D341Med (cell line): Measurements from ENCODE around the gene C16orf95.

Experiments
- DNase-seq: peaks from one replicate; pipeline ENCODE4 v3.0.0; 2012; ENCODE audit warnings: low spot score

Gene C16orf95

DNA sequence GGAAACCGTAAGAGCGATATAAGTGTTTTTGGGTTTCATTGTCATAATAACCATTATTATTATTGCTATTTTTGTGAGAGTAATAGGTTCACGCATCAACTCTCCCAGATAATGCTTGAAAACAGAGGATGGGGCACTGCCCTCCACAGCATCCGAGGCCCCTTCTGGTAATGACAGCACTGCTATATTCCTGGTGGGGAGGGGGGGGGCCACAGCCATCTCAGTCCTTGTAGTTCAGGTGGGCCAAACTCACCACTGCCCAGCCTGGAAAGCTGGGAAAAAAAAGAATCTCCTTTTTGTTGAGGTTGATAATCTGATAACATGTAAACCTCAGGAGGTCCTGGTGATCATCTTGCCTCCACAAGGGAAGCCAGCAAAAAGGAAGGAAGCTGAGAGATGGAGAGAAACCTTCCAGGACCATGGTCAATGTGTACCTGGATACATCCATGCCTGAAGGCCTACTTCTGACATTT lies 706 bp downstream of the C16orf95 start:
- DNase-seq = no peak

DNA sequence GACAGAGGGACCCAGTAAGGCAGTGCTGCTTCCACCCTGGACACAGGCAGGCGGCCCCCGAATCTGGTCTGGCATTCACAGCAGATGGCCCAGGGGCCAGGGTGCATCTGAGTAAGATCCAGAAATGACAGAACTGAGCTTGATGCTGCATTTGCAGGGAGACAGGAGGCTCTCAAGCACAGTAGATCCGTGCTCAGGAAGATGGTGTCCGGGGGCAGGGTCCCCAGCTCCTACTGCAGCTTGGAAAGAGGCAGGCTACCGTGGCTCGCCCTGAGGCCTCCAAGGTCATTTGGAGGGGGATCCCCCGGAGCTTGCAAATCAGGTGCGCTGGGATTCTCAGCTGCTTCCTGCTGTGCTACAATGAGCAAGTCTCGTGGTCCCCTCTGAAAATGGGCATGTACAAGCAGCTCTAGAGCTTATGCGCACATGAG lies 2.2 kb downstream of the C16orf95 start:
- no peak for DNase-seq

DNA sequence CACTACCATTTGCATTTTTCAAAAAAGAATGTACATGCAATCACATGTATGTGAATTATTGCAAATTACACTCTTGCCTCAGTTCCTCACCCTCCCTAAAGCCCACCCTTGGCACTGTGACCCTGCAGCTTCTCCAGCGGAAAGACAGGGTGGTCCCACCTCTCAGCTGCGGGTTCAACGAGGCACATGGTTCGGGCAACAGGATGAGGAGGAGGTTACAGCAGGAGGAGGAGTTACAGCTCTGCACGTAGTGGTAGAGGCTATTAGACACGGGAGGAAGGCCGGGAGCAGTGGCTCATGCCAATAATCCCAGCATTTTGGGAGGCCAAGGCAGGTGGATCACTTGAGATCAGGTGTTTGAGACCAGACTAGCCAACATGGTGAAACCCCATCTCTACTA lies 5.2 kb downstream of the C16orf95 start:
- no peak for DNase-seq

DNA sequence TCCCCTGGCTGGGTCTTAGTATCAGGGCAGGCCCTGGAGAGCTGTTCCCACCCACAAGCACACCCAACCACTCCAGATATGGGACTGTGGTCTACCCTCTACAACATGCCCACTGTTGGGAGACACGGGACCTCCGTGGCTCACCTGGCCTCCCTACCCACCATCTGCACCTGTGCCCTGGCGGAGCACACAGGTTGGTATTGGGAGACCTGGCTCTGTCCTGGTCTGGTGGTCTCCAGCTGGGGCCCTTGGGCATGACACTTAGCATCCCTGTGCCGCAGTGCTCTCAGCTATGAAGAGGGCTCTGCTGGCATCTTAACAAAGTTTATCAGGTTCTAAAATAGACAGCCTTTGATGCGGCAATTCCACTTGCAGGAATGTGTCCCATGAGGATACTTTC lies 5.8 kb downstream of the C16orf95 start:
- DNase-seq = no peak

DNA sequence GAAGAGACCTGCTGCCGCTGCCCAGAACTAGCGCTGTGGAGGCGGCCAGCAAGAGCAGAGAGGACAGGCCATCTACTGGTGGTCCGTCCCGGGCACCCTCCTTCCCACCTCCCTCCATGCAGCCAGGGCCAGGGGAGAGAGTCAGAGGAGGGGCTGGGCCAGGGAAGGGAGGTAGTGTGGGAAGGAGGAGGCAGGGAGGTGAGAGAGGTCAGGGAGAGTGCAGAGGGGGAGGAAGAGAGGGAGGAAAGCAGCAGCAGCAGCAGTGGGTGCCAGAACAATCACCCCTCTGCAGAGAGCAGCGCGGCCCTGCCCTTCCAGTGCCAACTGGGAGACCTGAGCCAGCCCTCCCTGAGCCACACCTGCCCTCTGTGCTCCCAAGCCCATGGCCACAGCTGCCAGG lies 6.6 kb downstream of the C16orf95 start:
- DNase-seq = no peak

DNA sequence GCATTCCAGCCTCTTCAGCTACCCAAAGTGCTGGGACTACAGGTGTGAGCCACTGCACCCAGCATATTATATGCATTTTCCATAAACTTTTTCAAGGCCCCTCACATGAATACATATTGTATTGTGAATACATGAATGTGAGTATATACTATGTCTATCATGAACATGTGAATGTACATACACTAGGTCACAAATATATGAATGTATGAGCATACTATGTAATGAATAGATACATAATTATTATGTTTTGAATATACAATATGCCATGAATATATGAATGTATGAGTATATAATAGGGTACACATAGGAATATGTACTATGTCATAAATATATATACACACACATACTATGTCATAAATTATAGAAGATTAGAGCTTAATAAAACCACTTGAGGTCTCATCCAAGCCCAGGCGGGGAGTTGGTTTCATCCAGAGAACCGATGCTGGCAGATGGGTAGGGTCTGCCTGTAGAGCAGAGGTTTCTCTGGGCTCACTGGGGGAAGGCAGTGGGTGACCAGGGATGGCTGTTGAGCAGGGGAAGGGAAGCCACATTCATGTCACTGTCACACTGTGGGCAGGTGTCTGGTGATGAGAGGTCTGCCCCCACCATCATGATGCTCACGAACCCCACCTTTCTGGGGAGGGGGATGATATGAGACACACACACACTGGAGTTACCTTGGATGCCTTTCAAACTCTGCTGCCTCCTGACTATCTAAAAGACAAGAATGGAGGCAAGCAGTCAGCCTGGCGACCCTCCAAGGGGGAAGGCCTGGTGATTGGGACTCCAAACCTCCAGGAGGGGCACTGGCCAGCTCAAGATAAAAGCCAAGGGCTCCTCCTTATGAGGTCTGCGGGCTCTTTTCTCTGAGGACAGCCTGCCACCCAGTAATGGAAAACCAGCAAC lies 7.3 kb downstream of the C16orf95 start:
- DNase-seq = no peak

DNA sequence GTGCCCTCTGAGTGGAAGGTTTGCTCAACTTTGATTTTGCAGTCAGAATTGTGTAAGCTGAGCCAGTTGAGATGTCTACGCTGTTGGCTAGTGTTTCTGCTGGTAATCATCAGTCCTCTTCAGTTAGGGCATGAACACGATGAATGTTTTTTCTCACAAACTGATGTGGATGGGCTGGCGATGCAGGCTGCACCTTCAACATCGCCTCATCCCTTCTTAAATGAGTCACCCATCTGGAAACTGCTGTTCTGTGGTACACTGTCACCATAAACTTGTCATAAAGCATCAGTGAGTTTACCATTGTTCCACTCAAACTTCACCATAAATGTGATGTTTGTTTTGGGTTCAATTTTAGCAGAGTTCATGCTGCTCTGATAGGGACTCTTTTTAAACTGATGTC lies 8.4 kb downstream of the C16orf95 start:
- DNase-seq = no peak

DNA sequence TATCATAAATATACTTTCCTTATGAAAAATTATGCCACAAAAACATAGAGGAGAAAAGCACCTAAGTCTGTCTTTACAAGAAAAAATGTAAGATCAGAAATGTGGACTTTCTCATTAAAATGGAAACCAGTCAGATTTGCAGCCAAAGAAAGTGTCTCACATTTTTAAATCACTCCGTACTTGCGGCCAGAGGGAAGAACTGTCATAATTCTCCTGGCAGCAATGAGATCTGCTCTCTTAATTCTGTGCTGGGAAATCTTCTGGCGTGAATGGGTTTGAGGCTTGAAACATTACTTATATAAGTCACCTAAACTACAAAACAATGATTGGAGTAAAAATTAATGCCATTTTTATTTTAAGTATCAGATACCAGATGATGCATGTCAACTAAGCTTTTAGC lies 10.7 kb downstream of the C16orf95 start:
- DNase-seq = no peak

DNA sequence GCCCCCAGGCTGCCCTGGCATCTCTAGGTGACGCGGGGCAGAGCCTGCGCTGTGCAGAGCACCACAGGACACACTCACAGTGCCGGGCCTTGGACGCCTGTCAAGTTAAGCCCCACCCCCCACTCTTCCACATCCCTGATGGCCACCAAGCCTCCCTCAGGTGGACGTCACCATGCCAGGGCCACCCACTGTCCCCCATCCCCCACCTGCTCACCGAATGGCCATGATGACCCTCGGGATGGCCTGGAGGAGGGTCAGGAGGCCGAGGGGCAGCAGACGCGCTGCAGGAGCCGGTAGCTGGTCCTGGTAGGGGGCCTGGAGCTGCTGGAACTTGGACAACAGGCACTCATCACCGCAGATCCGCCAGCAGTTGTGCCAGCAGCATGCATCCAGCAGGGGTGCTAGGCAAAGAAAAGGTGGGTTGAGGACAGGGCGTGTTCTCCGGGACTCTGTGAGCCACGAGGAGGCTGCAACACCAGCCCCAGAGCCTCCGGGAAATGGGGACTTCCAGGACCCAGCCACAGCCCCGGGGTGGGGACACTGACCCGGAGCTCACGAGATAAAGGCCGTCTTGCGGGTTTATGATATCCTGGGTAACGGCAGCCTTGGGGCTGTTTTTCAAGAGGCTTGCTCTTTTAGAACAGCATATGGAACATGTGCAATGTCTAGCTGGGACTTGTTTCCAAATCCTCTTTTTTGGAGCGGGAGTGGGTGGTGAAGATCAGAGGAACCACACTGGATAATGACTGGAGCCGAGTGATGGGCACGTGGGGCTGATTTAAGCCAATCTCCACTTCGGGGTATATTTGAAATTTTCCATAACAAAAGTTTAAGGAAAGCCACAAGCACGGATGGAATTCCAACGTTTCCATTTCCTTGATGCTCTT lies 11.4 kb downstream of the C16orf95 start:
- DNase-seq = no peak

DNA sequence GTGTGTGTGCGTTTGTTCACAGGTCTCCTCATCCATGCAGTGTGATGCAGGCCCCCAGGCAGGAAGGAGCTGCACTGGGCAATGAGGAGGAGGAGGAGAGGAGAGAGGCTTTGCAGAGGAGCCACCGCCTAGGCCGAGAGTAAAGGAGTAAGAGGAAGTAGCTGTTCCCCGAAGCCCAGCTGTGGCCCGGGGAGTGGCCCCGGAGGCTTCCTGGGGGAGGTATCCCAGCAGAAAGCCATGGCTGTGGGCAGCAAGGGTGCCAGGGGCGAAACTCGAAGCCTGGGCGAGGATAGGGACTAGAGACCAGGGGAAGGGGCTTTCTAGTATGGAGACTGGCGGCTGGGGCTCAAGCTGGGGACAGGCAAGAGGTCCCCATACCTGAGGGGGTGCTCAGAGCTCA lies 12.2 kb downstream of the C16orf95 start:
- no peak for DNase-seq

DNA sequence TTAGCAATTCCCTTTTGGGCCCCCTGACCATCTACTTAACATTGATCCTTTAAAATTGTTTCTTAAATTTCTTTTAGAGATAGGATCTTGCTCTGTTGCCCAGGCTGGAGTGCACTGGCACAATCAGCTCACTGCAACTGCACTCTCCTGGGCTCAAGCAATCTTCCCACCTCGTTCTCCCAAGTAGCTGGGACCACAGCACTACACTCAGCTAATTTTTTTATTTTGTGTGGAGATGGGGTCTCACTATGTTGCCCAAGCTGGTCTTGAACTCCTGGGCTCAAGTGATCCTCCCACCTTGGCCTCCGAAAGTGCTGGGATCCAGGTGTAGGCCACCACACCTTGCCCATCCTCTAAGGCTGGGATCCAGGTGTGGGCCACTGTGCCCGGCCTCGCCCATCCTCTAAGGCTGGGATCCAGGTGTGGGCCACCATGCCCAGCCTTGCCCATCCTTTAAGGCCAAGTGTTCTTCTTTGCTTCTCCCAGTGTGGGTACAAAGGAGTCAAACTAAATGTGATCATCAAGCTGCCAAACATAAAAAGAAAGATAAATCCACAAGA lies 13.2 kb downstream of the C16orf95 start:
- DNase-seq = no peak

DNA sequence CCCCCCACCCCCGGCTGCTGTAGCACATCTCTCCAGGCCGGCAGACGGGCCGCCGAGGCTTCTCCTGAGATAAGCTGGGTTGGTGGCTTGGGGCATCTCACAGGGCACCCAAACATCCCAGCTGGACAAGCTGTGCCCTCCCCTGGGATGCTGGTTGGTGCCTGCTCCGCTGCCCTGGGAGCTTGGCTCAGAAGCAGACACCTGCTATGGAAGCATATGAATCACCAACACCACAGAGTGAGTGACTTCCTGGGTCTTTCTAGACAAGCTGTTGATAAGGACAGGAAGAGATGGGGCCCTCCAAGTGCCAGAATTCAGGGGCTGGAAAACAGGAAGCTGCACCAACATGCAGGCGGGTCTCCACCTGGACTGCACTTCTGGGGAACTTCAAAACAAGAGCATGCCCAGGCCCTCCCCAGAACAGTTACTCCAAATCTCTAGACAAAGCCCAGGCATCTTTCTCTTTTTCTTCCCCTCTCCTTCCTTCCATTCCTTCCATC lies 13.7 kb downstream of the C16orf95 start:
- no peak for DNase-seq

DNA sequence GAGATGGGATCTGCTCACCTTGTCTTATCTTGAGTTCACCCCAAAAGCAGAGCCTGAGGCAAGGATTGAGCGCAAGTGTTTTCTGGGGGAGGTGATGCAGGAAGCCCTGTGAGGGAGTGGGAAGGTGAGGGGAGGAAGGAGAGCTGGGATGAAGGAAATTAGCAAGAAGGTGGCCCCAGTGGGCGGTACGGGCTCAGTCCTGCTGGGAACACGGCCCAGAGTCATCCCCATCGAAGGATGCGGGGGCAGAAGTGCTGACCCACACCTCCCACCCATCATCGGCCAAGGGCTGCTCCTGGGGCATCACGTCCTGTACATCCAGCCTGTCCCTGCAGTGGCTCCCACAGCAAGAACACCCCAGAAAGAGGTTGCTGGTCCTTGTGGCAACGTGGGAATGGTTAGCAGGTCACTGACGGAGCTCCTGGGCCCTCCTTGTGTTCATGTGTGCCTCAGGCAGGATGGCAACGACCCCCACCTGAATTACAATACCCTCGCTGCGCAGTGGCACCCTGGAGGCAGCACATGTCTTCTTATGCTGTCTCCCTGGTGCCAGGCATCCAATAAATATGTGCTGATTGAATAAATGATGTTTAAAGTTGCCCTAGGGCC lies 18.2 kb downstream of the C16orf95 start:
- DNase-seq = no peak

DNA sequence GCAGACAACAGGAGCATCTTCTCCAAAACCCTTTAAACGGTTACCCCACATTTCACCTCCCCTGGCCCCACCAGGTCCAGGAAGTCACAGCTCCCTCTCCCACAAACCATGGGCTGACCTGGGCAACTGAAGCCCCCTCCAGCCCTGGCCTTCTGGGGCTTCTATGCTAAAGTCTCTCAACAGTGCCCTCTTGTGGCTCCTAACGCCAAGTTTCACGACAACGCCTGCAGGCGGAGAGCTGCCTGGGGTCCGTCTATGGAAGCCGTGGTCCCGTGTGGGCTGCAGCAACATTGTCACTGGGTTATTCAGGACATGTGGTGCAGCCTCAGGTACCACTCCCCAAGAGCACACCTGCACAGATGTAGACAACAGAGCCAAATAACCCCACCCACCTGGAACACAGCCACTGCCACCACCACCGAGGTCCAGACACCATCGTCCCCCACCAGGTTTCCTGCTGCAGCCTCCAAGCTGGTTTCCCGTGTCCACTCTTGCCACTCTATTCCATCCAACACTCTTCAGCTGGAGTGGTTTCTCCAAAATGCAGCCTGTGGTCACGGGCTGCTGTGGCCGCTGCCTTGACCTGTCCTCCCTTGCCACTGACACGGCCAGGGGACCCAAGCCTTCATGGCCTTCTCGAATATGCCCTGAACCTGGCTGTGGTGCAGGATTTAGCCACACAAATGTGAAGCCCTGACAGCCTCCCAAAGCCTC lies 19.1 kb downstream of the C16orf95 start:
- peak; percentile 73 for DNase-seq

DNA sequence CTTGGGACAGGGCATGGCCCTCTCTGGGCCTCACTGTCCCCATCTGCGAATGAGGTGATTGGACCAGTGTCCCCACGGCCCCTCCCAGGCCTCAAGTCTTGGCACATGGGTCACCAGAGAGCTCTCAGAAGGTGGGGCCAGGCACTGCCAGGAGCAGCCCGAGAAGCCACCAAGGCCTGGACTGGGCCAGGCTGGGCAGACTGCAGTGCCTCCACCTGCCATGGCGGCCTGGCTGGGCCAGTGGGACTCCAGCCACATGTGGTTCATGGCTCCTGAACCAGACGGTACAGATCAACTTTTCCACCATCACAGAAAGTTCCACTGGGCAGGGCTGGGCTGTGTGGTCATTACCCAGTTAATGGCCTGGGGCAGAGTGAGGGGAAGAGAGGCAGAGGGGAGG lies 19.8 kb downstream of the C16orf95 start:
- DNase-seq = no peak

DNA sequence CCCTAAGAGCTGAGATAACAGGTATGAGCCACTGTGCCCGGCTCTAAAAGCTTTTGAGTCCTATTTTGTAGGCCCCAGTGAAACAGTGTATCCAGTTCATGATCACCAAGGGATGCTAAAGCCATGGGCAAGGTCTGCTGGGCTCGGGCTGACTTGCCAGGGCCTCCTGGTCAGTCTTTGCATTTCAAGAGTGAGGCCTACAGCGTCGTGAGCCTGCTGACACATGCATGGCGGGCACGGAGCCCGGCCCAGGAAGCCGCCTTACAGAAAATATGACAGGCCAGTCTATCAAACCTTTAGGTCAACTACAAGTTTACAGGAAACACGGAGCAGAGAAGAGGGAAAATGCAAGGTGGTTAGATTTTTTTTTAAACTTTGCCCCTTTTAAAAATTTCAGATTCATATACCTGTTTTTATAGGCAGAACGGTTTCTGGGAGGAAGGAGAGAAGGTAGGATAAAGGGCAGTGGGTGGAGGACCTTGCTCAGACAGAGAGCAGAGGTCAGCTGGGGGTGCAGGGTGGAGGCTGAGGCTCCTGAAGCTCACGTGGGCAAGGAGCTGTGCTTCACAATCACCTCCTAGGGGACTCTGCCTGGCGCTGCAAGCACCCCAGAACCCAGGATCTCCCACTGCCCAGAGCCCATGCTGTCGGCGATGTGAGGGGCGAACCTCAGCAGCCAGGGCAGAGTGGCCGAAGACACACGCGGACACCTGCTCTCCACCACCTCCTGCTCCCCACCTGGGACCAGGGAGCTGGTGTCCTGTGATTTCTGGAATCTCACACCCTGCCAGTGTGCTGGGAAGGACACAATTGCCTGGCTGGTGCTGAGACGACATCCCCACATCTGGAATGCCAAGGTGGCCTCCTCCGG lies 21.3 kb downstream of the C16orf95 start:
- no peak for DNase-seq

DNA sequence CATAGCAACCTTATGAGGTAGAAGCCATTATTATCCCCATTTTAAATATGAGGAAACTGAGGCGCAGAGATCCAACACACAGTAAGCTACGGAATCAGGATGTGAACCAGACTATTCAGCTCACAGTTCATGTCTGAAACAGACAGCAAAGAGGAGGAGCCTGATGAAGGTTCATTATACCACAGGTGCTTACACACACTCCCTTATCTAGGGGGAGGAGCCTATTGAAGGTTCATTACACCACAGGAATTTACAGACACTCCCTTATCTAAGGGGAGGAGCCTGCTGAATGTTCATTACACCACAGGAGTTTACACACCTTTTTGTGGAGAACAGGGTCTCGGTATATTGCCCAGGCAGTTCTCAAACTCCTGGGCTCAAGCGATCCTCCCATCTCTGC lies 21.9 kb downstream of the C16orf95 start:
- DNase-seq = no peak

DNA sequence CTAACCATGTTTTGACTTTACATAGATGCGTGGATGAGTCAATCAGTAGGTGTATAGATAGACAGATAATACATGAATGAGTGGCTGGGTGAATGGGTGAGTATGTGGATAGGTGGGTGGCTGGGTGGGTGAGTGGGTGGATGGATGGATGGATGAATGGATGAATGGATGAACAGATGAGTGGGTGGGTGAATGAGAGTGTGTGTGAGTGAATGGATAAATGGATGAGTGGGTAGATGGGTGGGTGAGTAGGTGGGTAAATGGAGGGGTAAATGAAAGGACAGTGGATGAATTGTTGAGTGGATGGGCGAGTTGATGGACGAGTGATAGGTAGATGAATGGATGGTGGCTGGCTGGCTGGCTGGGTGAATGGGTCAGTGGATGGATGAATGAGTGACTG lies 23.2 kb downstream of the C16orf95 start:
- DNase-seq = no peak

DNA sequence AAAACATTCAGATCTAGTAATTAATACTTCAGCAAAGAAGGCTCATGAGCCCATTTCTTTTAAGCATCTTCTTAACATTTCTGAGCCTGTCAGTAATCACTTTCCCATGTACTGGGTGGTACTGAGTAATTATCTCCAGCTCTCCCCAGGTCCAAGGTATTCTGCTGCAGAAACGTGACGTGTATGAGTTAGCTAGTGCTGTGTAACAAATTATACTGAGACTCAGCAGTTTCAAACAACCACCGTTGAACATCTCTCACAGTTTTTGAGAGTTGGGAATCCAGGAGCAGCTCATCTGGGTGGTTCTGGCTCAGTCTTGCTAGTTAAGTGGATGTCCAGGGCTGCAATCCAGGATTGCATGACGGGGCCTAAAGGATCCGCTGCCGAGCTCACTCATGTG lies 25.2 kb downstream of the C16orf95 start:
- DNase-seq = no peak

DNA sequence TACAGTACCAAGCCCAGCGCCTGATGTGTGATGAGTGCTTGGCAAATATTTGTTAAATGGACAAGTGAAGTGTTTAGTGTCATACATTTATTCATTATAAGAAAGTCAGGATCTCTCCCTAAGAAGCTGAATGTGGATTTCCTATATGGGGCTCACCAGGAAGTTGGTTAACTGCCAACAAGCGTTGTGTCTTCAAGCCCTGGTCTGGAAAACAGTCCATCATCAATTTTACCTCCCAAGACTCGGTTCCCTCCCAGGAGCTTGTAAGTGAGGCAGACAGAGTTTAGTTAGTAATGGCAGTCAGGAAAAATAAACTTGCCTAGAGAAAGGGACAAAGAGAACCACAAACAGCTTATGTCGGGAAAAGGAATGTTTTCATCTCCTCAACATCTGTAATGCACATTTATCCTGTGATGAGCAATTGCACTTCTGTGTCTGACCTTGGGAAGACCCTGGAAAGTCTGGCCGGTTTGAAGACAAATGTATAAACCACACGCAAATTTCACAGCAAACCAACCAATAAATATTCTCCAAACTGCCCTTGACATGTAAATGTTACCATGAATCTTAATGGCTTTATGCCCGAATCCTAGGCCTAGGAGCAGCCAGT lies 28.3 kb downstream of the C16orf95 start:
- no peak for DNase-seq
